ENCODE data around the gene MT1A. TPM values are rescaled to one million over a fixed set of nuclear protein-coding genes. Genes with fewer than 3 reads are reported as not detected.

MT1A gene
- total RNA-seq, 1 experiment from 2014 or later, result 2.8 TPM

DNA sequence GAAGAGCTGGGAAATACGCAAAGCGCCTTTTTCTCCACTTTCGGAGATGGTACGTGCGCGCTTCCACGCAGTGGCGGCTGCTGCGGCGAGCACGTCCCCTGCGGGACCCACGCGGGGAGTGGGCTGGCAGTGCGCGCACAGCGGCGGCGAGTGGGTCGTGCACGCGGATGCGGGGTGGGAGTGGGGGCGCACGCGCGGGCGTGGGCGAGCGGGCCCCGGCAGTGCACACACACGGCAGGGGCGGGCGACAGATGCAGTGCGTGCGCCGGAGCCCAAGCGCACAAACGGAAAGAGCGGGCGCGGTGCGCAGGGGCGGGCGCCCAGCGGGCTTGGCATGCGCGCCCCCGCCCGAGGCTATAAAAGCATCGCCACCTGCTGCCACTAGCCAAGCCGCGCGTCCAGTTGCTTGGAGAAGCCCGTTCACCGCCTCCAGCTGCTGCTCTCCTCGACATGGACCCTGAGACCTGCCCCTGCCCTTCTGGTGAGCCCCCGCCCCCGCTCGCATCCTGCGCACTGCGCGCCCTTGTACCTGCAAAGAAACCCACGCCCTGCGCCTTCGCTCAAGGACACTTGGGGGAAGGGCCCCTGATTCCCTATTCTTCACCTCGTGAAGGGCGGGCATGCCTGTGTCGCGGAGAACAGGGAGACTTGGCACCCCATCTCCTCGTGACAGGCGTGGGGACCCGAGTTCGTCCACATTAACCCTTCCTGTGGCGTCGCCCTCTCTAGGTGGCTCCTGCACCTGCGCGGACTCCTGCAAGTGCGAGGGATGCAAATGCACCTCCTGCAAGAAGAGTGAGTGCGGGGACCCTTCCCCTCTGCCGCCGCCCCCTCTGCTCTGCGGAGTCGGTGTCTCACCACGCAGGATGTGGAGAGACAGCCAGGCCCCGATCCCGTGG lies 49.1 kb upstream of the MT1A start, which contains the start of gene MT3 (continued):
- TF ChIP-seq, protein P1, sequence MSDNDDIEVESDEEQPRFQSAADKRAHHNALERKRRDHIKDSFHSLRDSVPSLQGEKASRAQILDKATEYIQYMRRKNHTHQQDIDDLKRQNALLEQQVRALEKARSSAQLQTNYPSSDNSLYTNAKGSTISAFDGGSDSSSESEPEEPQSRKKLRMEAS (CRISPR knock-in tag; IDR thresholded peaks at IDR 0.05), result 0 out of 2 replicates have a peak, but pooled peaks have one; percentile 45
- TF ChIP-seq, protein P2, sequence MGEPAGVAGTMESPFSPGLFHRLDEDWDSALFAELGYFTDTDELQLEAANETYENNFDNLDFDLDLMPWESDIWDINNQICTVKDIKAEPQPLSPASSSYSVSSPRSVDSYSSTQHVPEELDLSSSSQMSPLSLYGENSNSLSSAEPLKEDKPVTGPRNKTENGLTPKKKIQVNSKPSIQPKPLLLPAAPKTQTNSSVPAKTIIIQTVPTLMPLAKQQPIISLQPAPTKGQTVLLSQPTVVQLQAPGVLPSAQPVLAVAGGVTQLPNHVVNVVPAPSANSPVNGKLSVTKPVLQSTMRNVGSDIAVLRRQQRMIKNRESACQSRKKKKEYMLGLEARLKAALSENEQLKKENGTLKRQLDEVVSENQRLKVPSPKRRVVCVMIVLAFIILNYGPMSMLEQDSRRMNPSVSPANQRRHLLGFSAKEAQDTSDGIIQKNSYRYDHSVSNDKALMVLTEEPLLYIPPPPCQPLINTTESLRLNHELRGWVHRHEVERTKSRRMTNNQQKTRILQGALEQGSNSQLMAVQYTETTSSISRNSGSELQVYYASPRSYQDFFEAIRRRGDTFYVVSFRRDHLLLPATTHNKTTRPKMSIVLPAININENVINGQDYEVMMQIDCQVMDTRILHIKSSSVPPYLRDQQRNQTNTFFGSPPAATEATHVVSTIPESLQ (CRISPR knock-in tag; IDR thresholded peaks at IDR 0.05), result no peak
- TF ChIP-seq, protein P3, sequence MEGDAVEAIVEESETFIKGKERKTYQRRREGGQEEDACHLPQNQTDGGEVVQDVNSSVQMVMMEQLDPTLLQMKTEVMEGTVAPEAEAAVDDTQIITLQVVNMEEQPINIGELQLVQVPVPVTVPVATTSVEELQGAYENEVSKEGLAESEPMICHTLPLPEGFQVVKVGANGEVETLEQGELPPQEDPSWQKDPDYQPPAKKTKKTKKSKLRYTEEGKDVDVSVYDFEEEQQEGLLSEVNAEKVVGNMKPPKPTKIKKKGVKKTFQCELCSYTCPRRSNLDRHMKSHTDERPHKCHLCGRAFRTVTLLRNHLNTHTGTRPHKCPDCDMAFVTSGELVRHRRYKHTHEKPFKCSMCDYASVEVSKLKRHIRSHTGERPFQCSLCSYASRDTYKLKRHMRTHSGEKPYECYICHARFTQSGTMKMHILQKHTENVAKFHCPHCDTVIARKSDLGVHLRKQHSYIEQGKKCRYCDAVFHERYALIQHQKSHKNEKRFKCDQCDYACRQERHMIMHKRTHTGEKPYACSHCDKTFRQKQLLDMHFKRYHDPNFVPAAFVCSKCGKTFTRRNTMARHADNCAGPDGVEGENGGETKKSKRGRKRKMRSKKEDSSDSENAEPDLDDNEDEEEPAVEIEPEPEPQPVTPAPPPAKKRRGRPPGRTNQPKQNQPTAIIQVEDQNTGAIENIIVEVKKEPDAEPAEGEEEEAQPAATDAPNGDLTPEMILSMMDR (IDR thresholded peaks at IDR 0.05), result no peak
- TF ChIP-seq, protein P4, sequence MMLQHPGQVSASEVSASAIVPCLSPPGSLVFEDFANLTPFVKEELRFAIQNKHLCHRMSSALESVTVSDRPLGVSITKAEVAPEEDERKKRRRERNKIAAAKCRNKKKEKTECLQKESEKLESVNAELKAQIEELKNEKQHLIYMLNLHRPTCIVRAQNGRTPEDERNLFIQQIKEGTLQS (CRISPR knock-in tag; conservative IDR thresholded peaks at IDR 0.05), result no peak
- TF ChIP-seq, protein P5, sequence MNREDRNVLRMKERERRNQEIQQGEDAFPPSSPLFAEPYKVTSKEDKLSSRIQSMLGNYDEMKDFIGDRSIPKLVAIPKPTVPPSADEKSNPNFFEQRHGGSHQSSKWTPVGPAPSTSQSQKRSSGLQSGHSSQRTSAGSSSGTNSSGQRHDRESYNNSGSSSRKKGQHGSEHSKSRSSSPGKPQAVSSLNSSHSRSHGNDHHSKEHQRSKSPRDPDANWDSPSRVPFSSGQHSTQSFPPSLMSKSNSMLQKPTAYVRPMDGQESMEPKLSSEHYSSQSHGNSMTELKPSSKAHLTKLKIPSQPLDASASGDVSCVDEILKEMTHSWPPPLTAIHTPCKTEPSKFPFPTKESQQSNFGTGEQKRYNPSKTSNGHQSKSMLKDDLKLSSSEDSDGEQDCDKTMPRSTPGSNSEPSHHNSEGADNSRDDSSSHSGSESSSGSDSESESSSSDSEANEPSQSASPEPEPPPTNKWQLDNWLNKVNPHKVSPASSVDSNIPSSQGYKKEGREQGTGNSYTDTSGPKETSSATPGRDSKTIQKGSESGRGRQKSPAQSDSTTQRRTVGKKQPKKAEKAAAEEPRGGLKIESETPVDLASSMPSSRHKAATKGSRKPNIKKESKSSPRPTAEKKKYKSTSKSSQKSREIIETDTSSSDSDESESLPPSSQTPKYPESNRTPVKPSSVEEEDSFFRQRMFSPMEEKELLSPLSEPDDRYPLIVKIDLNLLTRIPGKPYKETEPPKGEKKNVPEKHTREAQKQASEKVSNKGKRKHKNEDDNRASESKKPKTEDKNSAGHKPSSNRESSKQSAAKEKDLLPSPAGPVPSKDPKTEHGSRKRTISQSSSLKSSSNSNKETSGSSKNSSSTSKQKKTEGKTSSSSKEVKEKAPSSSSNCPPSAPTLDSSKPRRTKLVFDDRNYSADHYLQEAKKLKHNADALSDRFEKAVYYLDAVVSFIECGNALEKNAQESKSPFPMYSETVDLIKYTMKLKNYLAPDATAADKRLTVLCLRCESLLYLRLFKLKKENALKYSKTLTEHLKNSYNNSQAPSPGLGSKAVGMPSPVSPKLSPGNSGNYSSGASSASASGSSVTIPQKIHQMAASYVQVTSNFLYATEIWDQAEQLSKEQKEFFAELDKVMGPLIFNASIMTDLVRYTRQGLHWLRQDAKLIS (CRISPR knock-in tag; IDR thresholded peaks at IDR 0.05; ENCODE audit: borderline replicate concordance), result no peak
- TF ChIP-seq, protein P6, sequence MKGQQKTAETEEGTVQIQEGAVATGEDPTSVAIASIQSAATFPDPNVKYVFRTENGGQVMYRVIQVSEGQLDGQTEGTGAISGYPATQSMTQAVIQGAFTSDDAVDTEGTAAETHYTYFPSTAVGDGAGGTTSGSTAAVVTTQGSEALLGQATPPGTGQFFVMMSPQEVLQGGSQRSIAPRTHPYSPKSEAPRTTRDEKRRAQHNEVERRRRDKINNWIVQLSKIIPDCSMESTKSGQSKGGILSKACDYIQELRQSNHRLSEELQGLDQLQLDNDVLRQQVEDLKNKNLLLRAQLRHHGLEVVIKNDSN (CRISPR knock-in tag; IDR thresholded peaks at IDR 0.05), result no peak; the same call in 1 of the 2 replicates
- no peak for TF ChIP-seq CREB1 (CRISPR knock-in tag; IDR thresholded peaks at IDR 0.05)
- peak; percentile 40; the same call in 1 of the 2 replicates for TF ChIP-seq NFE2L1 (CRISPR knock-in tag; IDR thresholded peaks at IDR 0.05)
- no peak for TF ChIP-seq GTF2I (CRISPR knock-in tag; conservative IDR thresholded peaks at IDR 0.05)
- no peak for TF ChIP-seq ZNF232 (CRISPR knock-in tag; IDR thresholded peaks at IDR 0.05)
- TF ChIP-seq, protein P7, sequence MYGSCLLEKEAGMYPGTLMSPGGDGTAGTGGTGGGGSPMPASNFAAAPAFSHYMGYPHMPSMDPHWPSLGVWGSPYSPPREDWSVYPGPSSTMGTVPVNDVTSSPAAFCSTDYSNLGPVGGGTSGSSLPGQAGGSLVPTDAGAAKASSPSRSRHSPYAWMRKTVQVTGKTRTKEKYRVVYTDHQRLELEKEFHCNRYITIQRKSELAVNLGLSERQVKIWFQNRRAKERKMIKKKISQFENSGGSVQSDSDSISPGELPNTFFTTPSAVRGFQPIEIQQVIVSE (CRISPR knock-in tag; IDR thresholded peaks at IDR 0.05; ENCODE audit: borderline replicate concordance), result no peak
- TF ChIP-seq, protein P8, sequence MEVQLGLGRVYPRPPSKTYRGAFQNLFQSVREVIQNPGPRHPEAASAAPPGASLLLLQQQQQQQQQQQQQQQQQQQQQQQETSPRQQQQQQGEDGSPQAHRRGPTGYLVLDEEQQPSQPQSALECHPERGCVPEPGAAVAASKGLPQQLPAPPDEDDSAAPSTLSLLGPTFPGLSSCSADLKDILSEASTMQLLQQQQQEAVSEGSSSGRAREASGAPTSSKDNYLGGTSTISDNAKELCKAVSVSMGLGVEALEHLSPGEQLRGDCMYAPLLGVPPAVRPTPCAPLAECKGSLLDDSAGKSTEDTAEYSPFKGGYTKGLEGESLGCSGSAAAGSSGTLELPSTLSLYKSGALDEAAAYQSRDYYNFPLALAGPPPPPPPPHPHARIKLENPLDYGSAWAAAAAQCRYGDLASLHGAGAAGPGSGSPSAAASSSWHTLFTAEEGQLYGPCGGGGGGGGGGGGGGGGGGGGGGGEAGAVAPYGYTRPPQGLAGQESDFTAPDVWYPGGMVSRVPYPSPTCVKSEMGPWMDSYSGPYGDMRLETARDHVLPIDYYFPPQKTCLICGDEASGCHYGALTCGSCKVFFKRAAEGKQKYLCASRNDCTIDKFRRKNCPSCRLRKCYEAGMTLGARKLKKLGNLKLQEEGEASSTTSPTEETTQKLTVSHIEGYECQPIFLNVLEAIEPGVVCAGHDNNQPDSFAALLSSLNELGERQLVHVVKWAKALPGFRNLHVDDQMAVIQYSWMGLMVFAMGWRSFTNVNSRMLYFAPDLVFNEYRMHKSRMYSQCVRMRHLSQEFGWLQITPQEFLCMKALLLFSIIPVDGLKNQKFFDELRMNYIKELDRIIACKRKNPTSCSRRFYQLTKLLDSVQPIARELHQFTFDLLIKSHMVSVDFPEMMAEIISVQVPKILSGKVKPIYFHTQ (CRISPR knock-in tag; IDR thresholded peaks at IDR 0.05), result no peak
- TF ChIP-seq CBFB (CRISPR knock-in tag; IDR thresholded peaks at IDR 0.05; ENCODE audit: low read depth), result no peak
- TF ChIP-seq ZNF263 (CRISPR knock-in tag; IDR thresholded peaks at IDR 0.05; ENCODE audit: low read depth), result no peak
- TF ChIP-seq, protein P9, sequence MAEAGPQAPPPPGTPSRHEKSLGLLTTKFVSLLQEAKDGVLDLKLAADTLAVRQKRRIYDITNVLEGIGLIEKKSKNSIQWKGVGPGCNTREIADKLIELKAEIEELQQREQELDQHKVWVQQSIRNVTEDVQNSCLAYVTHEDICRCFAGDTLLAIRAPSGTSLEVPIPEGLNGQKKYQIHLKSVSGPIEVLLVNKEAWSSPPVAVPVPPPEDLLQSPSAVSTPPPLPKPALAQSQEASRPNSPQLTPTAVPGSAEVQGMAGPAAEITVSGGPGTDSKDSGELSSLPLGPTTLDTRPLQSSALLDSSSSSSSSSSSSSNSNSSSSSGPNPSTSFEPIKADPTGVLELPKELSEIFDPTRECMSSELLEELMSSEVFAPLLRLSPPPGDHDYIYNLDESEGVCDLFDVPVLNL (CRISPR knock-in tag; IDR thresholded peaks at IDR 0.05; ENCODE audit: borderline replicate concordance, low read depth), result no peak
- 0 out of 2 replicates have a peak, but pooled peaks have one; percentile 37 for TF ChIP-seq MYBL2 (CRISPR knock-in tag; IDR thresholded peaks at IDR 0.05)
- no peak for TF ChIP-seq EMX1 (CRISPR knock-in tag; IDR thresholded peaks at IDR 0.05)
- TF ChIP-seq GRHL2 (CRISPR knock-in tag; IDR thresholded peaks at IDR 0.05; ENCODE audit: insufficient replicate concordance, severe bottlenecking), result no peak
- no peak for TF ChIP-seq TEAD1 (CRISPR knock-in tag; IDR thresholded peaks at IDR 0.05)
- no peak for TF ChIP-seq SMAD3 (CRISPR knock-in tag; IDR thresholded peaks at IDR 0.05; ENCODE audit: borderline replicate concordance)
